ENCODE data around the gene USP36. TPM values are rescaled to one million over a fixed set of nuclear protein-coding genes. Genes with fewer than 3 reads are reported as not detected.
"Not testable (repeated sequence)": the region's sequence is repeated elsewhere in the genome, so short reads cannot be mapped to it uniquely, and the experiment has no call there.

The USP36 gene
- polyA plus RNA-seq, 1 donor: 30.5 TPM

- DNase-seq: no peak
These were observed 75.7 kb downstream of the USP36 start for GRCh38 chr17:78764871-78765270.

GRCh38 chr17:78763561-78763960, 77.1 kb downstream of the USP36 start:
- no peak for DNase-seq

- no peak for DNase-seq
These were observed 78.7 kb downstream of the USP36 start for GRCh38 chr17:78761789-78762406.

GRCh38 chr17:78759969-78760352, 80.7 kb downstream of the USP36 start:
- no peak for DNase-seq

GRCh38 chr17:78759203-78759968, 81.2 kb downstream of the USP36 start:
- peak; percentile 65 for DNase-seq

GRCh38 chr17:78753316-78754250, 87.0 kb downstream of the USP36 start:
- DNase-seq: no peak

GRCh38 chr17:78751447-78752161, 89.0 kb downstream of the USP36 start:
- DNase-seq: no peak

- DNase-seq: not testable (repeated sequence)
These were observed 89.6 kb downstream of the USP36 start for GRCh38 chr17:78751000-78751399.

- no peak for DNase-seq
These were observed 91.8 kb downstream of the USP36 start for GRCh38 chr17:78748730-78749317.

- no peak for DNase-seq
These were observed 92.4 kb downstream of the USP36 start for GRCh38 chr17:78748048-78748729.

GRCh38 chr17:78747488-78747887, 93.1 kb downstream of the USP36 start:
- no peak for DNase-seq

- DNase-seq: no peak
These were observed 93.7 kb downstream of the USP36 start for GRCh38 chr17:78746949-78747269.

- no peak for DNase-seq
These were observed 94.2 kb downstream of the USP36 start for GRCh38 chr17:78746263-78746948.

Other genes with a start within 250 kb of the USP36 start
- 22.1 TPM for gene CYTH1, start 58.5 kb downstream of the USP36 start, polyA plus RNA-seq (ENCODE audit: insufficient read length)
- 0.79 TPM for gene CEP295NL, start 62.4 kb upstream of the USP36 start, polyA plus RNA-seq (ENCODE audit: insufficient read length)
- gene TIMP2, start 84.6 kb upstream of the USP36 start, polyA plus RNA-seq (ENCODE audit: insufficient read length): 185 TPM
- 67.9 TPM for gene LGALS3BP, start 139.1 kb upstream of the USP36 start, polyA plus RNA-seq (ENCODE audit: insufficient read length)
- 35.9 TPM for gene CANT1, start 168.9 kb upstream of the USP36 start, polyA plus RNA-seq (ENCODE audit: insufficient read length)
- gene C1QTNF1, start 183.4 kb upstream of the USP36 start, polyA plus RNA-seq (ENCODE audit: insufficient read length): 4.2 TPM
- gene ENGASE, start 234.0 kb upstream of the USP36 start, polyA plus RNA-seq (ENCODE audit: insufficient read length): 21.9 TPM

Data from hindlimb muscle (tissue), 1 donor.